ENCODE data around the gene MANSC1.

- TF ChIP-seq, protein P1, sequence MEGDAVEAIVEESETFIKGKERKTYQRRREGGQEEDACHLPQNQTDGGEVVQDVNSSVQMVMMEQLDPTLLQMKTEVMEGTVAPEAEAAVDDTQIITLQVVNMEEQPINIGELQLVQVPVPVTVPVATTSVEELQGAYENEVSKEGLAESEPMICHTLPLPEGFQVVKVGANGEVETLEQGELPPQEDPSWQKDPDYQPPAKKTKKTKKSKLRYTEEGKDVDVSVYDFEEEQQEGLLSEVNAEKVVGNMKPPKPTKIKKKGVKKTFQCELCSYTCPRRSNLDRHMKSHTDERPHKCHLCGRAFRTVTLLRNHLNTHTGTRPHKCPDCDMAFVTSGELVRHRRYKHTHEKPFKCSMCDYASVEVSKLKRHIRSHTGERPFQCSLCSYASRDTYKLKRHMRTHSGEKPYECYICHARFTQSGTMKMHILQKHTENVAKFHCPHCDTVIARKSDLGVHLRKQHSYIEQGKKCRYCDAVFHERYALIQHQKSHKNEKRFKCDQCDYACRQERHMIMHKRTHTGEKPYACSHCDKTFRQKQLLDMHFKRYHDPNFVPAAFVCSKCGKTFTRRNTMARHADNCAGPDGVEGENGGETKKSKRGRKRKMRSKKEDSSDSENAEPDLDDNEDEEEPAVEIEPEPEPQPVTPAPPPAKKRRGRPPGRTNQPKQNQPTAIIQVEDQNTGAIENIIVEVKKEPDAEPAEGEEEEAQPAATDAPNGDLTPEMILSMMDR (optimal IDR thresholded peaks at IDR 0.05 in 1 of 3, IDR thresholded peaks at IDR 0.05 in 1 of 3, conservative IDR thresholded peaks at IDR 0.05 in 1 of 3; ENCODE audit: extremely low read depth in 1 of 3, insufficient read depth in 2 of 3, low read length in 3 of 3): no peak
- no peak for TF ChIP-seq EZH2 (IDR thresholded peaks at IDR 0.05; ENCODE audit: low read length)
These were observed 47.1 kb downstream of the MANSC1 start for GRCh38 chr12:12302976-12303375.
